DMS79 treated with DMSO at 0.1 percent for 48 hours (cell line): ENCODE results near the gene STIP1.
A peak's percentile ranks its signal among the peaks of the same experiment; 100 is the strongest.
"Not testable (repeated sequence)": the region's sequence is repeated elsewhere in the genome, so short reads cannot be mapped to it uniquely, and the experiment has no call there.

Source experiments
- DNase-seq: peaks from one replicate; lab custom pipeline; 2025; lab: John Stamatoyannopoulos, UW

The STIP1 gene

DNA sequence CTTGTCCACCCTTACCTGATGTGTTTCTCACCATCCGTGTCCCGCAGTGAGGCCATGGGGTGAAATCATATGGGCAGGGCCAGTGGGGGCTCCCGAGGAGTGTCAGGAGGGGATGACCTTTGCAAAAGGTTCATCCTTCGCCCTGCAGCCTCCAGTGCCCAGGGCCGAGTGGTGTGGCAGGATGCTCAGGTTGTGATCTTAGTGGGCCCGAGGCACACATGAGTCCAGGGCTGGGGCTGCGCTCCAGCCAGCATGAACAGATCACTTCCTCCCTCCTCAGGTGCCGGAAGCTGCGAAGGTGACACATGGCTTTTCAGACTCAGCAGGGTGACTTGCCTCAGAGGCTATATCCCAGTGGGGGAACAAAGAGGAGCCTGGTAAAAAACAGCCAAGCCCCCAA, 52.1 kb downstream of the STIP1 start:
- DNase-seq = no peak

- no peak for DNase-seq
Observed at GRCh38 chr11:64238999-64239398, 53.0 kb downstream of the STIP1 start.

DNA sequence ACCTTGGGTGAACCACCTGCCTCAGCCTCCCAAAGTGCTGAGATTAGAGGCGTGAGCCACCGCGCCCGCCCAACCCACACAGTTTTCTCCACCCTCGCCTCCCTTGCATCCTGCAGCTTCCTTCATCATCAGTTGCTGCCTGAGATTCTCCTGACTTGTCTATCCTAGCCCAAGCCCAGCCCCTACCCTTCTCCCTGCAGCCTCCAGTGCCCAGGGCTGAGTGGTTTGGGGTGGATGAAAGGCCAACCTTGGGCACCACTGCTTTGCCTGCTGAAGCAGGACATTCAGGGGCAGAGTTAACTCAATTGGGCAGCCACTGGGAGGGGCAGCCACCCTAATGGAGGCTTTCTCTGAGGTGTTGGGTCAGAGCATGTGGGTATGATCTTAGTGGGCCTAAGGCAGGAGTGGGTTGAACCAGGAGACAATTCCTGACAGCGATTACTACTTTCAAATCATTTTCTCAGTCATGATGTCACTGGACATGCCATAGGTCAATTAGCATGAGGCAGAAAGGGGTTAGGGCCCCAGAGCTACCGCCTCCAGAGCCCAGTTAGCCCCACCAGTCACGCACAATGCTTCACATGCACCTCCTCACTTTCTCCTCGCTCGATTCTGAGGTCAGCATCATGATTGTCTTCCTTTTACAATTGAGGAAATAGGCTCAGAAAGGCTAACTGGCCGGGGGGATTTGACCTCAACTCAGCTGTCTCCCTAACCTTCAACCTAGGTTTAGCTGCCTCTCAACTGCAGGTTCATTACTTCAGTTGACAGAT, 53.9 kb downstream of the STIP1 start:
- DNase-seq = no peak

- DNase-seq = peak; percentile 87
Observed at GRCh38 chr11:64240435-64241240, 54.7 kb downstream of the STIP1 start, which contains the start of gene FKBP2. TSS of gene FKBP2 (plus strand) at chr11:64241095. CDS start at chr11:64242388, 1,293 bp downstream.

- DNase-seq = peak; percentile 96
Observed at GRCh38 chr11:64241241-64241490, 55.2 kb downstream of the STIP1 start.

GRCh38 chr11:64241491-64242374, 55.8 kb downstream of the STIP1 start:
- DNase-seq = no peak

GRCh38 chr11:64243236-64243854, 57.4 kb downstream of the STIP1 start:
- DNase-seq = no peak

DNA sequence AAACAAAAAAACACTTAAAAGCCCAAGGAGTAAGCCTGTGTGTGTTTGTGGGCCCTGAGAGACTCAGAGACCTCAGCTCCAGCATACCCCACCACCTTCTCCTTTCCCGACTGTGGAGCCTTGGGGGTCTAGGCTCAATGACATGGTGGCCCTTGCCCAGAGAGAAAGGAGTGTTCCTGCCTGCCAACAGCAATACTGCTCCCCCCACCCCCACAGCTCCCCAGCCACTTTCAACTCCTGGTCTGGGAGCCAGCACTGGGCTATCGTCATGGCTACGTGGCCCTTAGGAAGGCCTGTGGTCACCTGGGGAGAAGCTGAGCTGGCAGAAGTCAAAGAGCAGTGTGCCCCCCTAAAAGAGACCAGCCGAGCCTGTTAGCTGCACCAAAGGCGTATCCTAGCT, 58.1 kb downstream of the STIP1 start:
- DNase-seq = no peak

GRCh38 chr11:64244966-64245365, 59.0 kb downstream of the STIP1 start:
- DNase-seq = no peak

DNA sequence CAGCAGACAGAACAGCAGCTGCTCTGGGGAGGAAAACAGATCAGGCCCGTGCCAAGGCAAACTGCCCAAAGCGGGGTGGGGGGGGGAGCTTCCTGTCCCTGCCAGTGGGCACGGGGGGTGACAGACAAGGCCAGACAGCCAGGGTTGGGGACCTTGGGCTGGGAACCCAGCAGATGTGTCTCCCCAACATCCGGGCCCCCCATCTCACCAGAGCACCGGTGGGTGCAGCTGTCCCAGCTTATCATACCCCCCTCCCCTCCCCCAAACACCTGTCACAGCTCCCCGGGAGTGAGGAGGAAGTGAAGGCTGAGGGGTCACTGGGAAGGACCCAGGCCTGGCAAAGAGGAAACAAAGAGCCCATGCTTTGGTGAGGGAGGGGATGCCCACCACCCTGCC, 59.4 kb downstream of the STIP1 start:
- no peak for DNase-seq

- peak; percentile 26 for DNase-seq
Observed at GRCh38 chr11:64245797-64246620, 60.0 kb downstream of the STIP1 start.

- DNase-seq = not testable (repeated sequence)
Observed at GRCh38 chr11:64246621-64246870, 60.6 kb downstream of the STIP1 start.

DNA sequence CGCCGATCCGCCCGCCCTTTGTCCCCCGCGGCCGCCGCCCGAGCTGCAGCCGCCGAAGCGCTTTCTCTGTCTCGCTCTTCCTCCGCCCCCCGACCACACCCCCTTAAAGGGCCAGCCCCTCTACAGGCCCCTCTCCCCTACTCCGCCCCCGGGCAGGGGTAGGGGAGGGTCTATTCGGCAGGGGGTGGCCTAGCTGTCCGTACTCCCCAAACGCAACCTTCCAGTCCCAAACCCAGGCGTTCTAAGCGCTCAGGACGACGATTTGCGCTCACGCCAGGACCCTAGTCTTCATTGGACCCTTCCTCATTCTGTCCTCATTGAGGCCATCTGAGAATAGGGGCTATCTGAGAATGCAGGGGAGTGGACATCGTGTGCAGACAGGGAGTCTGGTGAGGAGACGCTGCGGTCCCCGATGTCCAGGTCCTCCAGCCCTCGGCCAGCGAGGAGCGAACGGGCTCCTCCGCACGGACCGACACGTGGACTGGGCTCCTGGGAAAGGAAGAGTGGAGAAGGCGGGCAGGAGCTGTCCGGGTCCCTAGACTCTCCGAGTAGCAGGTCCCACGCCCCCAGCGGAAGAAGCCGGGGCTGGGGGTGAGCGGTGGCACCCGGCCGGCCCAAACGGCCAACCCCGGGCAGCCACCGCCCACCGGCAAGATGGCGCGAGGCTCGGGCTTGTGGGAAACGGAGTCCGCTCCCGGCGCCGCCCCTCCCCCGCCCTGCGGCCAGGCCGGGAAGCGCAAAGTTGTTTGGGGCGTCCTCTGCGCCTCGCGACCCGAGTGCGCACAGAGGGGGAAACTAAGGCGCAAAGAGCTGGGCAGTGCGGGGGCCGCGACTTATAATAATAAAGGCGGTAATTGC, 61.1 kb downstream of the STIP1 start, which contains the start of gene PPP1R14B:
Gene PPP1R14B (minus strand): TSS at position 73 of the 858 bp plus-strand sequence. CDS start 270 bp downstream, outside the sequence.
- peak; percentile 60 for DNase-seq

DNA sequence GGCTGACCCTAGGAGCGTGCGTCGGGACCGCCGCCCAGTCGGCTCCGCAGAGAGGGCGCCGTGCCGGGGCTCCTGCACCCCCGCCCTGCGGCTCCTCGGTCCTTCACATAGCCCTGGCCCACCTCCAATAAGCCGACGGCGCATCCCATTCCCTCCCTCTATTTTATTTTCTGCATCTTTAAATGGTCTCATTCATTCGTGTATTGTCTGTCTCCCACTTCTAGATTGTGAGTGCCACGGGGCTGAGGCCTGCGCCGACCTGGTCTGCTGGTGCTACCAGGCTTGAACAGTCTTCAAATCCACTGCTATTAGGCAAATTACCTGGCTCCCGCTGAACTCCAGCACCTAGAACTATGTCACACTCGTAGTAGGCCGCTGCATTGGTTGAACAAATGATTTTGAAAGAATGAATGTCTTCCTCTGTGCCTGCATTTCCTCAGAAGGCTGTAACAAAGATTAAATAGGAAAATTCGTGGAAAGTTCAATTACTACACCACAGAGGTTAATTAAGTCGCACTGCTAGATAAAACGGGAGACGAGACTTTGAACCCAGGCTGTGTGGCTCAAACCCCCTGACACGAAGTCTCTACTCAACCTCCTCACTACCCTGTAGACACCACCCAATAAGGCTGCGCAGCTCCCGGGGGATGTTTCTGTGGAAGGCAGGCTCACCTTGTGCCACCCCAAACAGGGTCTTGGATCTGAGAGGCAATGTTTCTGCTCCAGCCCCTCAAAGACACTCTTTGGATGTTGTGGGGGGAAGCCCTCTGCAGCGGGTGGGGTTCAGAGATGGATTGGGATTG, 62.0 kb downstream of the STIP1 start:
- DNase-seq = peak; percentile 53

GRCh38 chr11:64248578-64248977, 62.6 kb downstream of the STIP1 start:
- DNase-seq = no peak

DNA sequence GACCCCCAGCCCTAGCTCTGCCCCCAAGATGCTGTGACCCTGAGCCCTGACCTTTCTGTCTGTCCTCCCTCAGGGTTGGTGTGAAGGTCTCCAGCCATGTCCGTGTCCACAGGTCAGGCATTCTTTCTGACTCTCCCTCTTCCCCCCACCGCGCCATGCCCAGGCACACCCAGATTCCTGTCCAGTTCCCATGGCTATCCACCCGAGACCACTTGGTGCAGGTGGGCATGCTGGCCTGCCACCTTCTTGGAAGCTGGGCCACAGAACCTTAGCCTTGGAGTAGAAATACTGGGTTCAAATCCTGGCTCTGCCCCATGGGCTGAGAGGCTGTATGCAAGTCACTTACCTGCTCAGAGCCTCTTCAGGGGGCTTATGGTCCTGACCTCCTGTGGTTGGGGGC, 63.1 kb downstream of the STIP1 start:
- DNase-seq = no peak

DNA sequence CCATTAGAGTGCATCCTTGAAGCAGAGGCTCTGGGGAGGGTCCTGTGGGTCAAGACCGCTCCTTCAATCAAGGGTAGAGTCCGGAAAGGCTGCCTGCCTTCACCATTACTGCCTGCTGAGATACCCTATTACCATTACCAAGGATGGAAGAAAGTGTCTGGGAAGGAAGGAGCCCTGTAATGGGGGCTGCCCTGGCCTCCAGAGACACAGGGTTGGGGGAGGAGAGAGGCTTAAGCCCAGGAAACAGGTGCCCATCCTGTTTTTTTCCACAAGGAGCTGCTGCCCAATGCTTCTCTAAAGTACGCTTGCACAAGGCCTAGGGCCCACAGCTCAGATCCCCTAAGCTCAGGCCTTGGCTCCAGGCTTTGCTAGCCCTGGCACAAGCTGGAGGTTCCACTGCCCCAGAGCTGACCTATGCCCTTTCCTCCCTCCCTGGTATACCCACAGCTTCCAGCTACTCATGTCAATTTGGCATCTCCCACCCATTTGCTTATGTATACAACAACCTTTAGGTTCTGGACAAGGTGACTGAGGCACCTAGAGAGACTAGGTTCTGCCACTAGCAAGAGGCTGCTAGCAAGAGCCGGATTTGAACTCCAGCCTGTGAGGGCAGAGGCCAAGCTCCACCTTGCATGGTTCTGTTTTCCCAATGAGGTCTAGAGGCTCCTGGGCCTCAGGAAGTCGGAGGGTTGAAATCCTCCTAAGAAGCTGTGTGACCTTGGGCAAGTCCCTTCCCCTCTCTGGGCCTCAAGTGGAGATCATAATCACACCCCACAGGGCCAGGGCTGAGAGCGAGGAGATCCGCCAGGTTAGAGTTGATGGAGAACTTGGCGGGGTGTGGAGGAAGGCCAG, 63.8 kb downstream of the STIP1 start:
- no peak for DNase-seq

GRCh38 chr11:64250415-64251015, 64.5 kb downstream of the STIP1 start:
- peak; percentile 73 for DNase-seq
